HEK293 (cell line): ENCODE results near the gene UBAP2L.
A peak's percentile ranks its signal among the peaks of the same experiment; 100 is the strongest.

Experiments used
- EGR2 ChIP-seq: fragments of 450-650 bp; formaldehyde crosslinking; IDR thresholded peaks from 2 replicates; pipeline ENCODE4 v1.5.1; 2016; ENCODE audit warnings: low read depth, missing biosample characterization, missing genetic modification characterization
- GLIS1 ChIP-seq: fragments of 450-650 bp; formaldehyde crosslinking; IDR thresholded peaks from 2 replicates; pipeline ENCODE4 v1.5.1; 2016; ENCODE audit warnings: missing biosample characterization, missing genetic modification characterization
- OSR2 ChIP-seq: fragments of 450-650 bp; formaldehyde crosslinking; IDR thresholded peaks from 2 replicates; pipeline ENCODE4 v1.5.1; 2016; ENCODE audit warnings: missing biosample characterization, missing genetic modification characterization
- RBAK ChIP-seq: fragments of 450-650 bp; formaldehyde crosslinking; IDR thresholded peaks from 2 replicates; pipeline ENCODE4 v1.5.1; 2016; ENCODE audit warnings: missing biosample characterization, missing genetic modification characterization
- SALL2 ChIP-seq: fragments of 450-650 bp; formaldehyde crosslinking; IDR thresholded peaks from 2 replicates; pipeline ENCODE4 v1.5.0; 2017; ENCODE audit warnings: missing biosample characterization, mild to moderate bottlenecking, missing genetic modification characterization, borderline replicate concordance
- TCF7L2 ChIP-seq: IDR thresholded peaks from 2 replicates; pipeline ENCODE4 v1.6.1; 2011; ENCODE audit warnings: low read depth, mild to moderate bottlenecking, inconsistent platforms, low read length, moderate library complexity, borderline replicate concordance
- YY2 ChIP-seq: fragments of 450-650 bp; formaldehyde crosslinking; IDR thresholded peaks from 2 replicates; pipeline ENCODE4 v1.5.1; 2016; ENCODE audit warnings: missing biosample characterization, missing genetic modification characterization
- ZNF10 ChIP-seq: fragments of 450-650 bp; formaldehyde crosslinking; IDR thresholded peaks from 2 replicates; pipeline ENCODE4 v1.5.1; 2017; ENCODE audit warnings: missing biosample characterization, missing genetic modification characterization
- ZNF146 ChIP-seq: fragments of 450-650 bp; formaldehyde crosslinking; IDR thresholded peaks from 2 replicates; pipeline ENCODE4 v1.5.1; 2016; ENCODE audit warnings: missing biosample characterization, missing genetic modification characterization
- ZNF19 ChIP-seq: fragments of 450-650 bp; formaldehyde crosslinking; IDR thresholded peaks from 2 replicates; pipeline ENCODE4; 2016; ENCODE audit warnings: missing biosample characterization, missing genetic modification characterization, low read depth
- ZNF221 ChIP-seq: fragments of 450-650 bp; formaldehyde crosslinking; IDR thresholded peaks from 2 replicates; pipeline ENCODE4 v1.5.1; 2017; ENCODE audit warnings: missing biosample characterization, missing genetic modification characterization, borderline replicate concordance
- ZNF302 ChIP-seq: fragments of 450-650 bp; formaldehyde crosslinking; IDR thresholded peaks from 2 replicates; pipeline ENCODE4 v1.5.1; 2016; ENCODE audit warnings: missing biosample characterization, missing genetic modification characterization, low read depth
- ZNF335 ChIP-seq: fragments of 450-650 bp; formaldehyde crosslinking; conservative IDR thresholded peaks from 2 replicates; pipeline ENCODE4 v1.5.1; 2016; ENCODE audit warnings: missing biosample characterization, missing genetic modification characterization
- ZNF394 ChIP-seq: fragments of 450-650 bp; formaldehyde crosslinking; IDR thresholded peaks from 2 replicates; pipeline ENCODE4 v1.5.1; 2016; ENCODE audit warnings: missing biosample characterization, missing genetic modification characterization, mild to moderate bottlenecking, moderate library complexity, borderline replicate concordance
- ZNF473 ChIP-seq: fragments of 450-650 bp; formaldehyde crosslinking; IDR thresholded peaks from 2 replicates; pipeline ENCODE4 v1.5.1; 2017; ENCODE audit warnings: missing biosample characterization, missing genetic modification characterization
- ZNF530 ChIP-seq: fragments of 450-650 bp; formaldehyde crosslinking; IDR thresholded peaks from 2 replicates; pipeline ENCODE4 v1.5.1; 2016; ENCODE audit warnings: low read depth, missing biosample characterization, missing genetic modification characterization
- ZNF544 ChIP-seq: fragments of 450-650 bp; formaldehyde crosslinking; IDR thresholded peaks from 2 replicates; pipeline ENCODE4 v1.5.0; 2017; ENCODE audit warnings: missing biosample characterization, missing genetic modification characterization
- ZNF548 ChIP-seq: fragments of 450-650 bp; formaldehyde crosslinking; IDR thresholded peaks from 2 replicates; pipeline ENCODE4 v1.5.1; 2016; ENCODE audit warnings: missing biosample characterization, missing genetic modification characterization
- ZNF560 ChIP-seq: fragments of 450-650 bp; formaldehyde crosslinking; IDR thresholded peaks from 2 replicates; pipeline ENCODE4 v1.5.1; 2017; ENCODE audit warnings: missing biosample characterization, missing genetic modification characterization, borderline replicate concordance
- ZNF596 ChIP-seq: fragments of 450-650 bp; IDR thresholded peaks from 2 replicates; pipeline ENCODE4 v1.5.0; 2018; ENCODE audit warnings: missing biosample characterization, mild to moderate bottlenecking, missing genetic modification characterization, moderate library complexity
- ZNF624 ChIP-seq: fragments of 450-650 bp; formaldehyde crosslinking; IDR thresholded peaks from 2 replicates; pipeline ENCODE4 v1.5.1; 2017; ENCODE audit warnings: missing biosample characterization, missing genetic modification characterization
- ZNF654 ChIP-seq: fragments of 450-650 bp; formaldehyde crosslinking; IDR thresholded peaks from 2 replicates; pipeline ENCODE4 v1.5.1; 2016; ENCODE audit warnings: low read depth, missing biosample characterization, missing genetic modification characterization
- ZNF664 ChIP-seq: fragments of 450-650 bp; formaldehyde crosslinking; IDR thresholded peaks from 2 replicates; pipeline ENCODE4 v1.5.1; 2016; ENCODE audit warnings: missing biosample characterization, missing genetic modification characterization
- ZNF768 ChIP-seq: fragments of 450-650 bp; formaldehyde crosslinking; IDR thresholded peaks from 2 replicates; pipeline ENCODE4 v1.5.1; 2018; ENCODE audit warnings: missing biosample characterization, mild to moderate bottlenecking, missing genetic modification characterization
- ZNF777 ChIP-seq: fragments of 450-650 bp; formaldehyde crosslinking; IDR thresholded peaks from 2 replicates; pipeline ENCODE4 v1.5.1; 2017; ENCODE audit warnings: missing biosample characterization, missing genetic modification characterization, borderline replicate concordance
- ZNF785 ChIP-seq: fragments of 450-650 bp; formaldehyde crosslinking; IDR thresholded peaks from 2 replicates; pipeline ENCODE4 v1.5.1; 2016; ENCODE audit warnings: missing biosample characterization, missing genetic modification characterization
- ZSCAN23 ChIP-seq: fragments of 450-650 bp; formaldehyde crosslinking; IDR thresholded peaks from 2 replicates; pipeline ENCODE4 v1.5.1; 2016; ENCODE audit warnings: missing biosample characterization, missing genetic modification characterization
- ZSCAN30 ChIP-seq: fragments of 450-650 bp; IDR thresholded peaks from 2 replicates; pipeline ENCODE4 v1.5.1; 2018; ENCODE audit warnings: missing biosample characterization, mild to moderate bottlenecking, missing genetic modification characterization, moderate library complexity
- TF ChIP-seq, protein P1 (sequence below): fragments of 450-650 bp; formaldehyde crosslinking; IDR thresholded peaks from 2 replicates; pipeline ENCODE4 v1.5.1; 2017; ENCODE audit warnings: missing biosample characterization, missing genetic modification characterization
- TF ChIP-seq, protein P2 (sequence below): fragments of 450-650 bp; IDR thresholded peaks from 2 replicates; pipeline ENCODE4 v1.5.1; 2018; ENCODE audit warnings: missing biosample characterization, missing genetic modification characterization
- TF ChIP-seq, protein P3 (sequence below): fragments of 450-650 bp; formaldehyde crosslinking; IDR thresholded peaks from 2 replicates; pipeline ENCODE4 v1.5.1; 2017; ENCODE audit warnings: missing biosample characterization, missing genetic modification characterization
- TF ChIP-seq, protein P4 (sequence below): fragments of 450-650 bp; formaldehyde crosslinking; IDR thresholded peaks from 2 replicates; pipeline ENCODE4 v1.5.1; 2016; ENCODE audit warnings: missing biosample characterization, missing genetic modification characterization

UBAP2L gene

DNA sequence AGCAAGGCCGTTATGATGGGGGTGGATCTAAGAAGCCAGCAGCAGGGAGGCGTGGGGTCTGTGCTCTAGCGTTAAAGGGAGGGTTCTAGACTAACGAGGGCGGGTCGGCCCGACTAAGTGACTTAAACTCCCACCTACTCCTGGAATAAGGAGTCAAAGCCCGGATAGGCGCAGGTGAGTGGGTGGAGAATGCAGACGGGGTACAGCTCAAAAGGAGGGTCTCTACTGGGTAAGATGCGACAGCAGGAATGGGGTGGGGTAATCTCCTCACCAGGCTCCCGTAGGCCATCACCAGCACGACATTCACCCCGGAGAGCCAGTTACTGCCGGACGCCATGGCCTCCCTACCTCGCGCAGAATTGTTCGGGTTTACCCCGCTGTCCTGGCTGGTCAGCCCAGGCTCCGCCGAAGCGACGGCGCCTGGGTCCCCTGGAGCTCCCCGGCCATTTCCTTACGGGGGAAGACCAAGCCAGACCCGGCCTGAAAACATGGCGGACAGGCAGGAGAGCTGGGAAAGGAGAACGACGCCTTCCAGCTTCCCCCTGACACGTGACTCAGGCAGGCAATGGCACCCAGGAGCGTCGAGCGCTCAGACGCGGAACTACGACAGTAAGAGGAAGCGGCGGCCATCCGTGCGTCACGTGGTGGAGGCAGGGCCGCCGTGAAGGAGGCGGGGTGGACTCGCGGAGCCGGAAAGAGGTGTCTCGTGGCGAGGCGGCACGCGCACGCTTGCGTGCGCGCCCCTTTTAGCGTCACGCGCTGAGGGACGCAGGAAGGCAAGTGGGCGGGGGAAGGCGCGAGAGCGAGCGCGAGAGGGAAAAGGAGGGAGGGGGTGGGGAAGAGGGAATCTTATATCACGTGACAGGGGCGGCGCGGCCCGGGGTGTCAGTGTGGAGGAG is at the start of gene UBAP2L (continued):
- TF ChIP-seq YY2 (peak; percentile 95), TCF7L2 (no peak), ZSCAN23 (peak; percentile 12; the same call in 1 of the 2 replicates), ZNF664 (tag by site-specific recombination) (no peak), ZSCAN30 (0 out of 2 replicates have a peak, but pooled peaks have one; percentile 28), EGR2 (tag by site-specific recombination) (peak; percentile 77), ZNF335 (tag by site-specific recombination) (peak; percentile 87), ZNF302 (tag by site-specific recombination) (no peak), ZNF596 (tag by site-specific recombination) (no peak), ZNF530 (tag by site-specific recombination) (no peak), SALL2 (tag by site-specific recombination) (no peak), OSR2 (tag by site-specific recombination) (no peak), ZNF544 (tag by site-specific recombination) (no peak), ZNF654 (tag by site-specific recombination) (no peak), ZNF777 (no peak), ZNF221 (tag by site-specific recombination) (no peak), ZNF548 (no peak), ZNF394 (tag by site-specific recombination) (peak; percentile 73; the same call in 1 of the 2 replicates), GLIS1 (tag by site-specific recombination) (peak; percentile 61), ZNF146 (tag by site-specific recombination) (no peak), ZNF624 (tag by site-specific recombination) (no peak), ZNF560 (no peak), ZNF768 (no peak), RBAK (tag by site-specific recombination) (no peak), ZNF785 (tag by site-specific recombination) (no peak), ZNF19 (tag by site-specific recombination) (no peak), ZNF10 (tag by site-specific recombination) (no peak), ZNF473 (tag by site-specific recombination) (no peak)
- TF ChIP-seq, protein P1, sequence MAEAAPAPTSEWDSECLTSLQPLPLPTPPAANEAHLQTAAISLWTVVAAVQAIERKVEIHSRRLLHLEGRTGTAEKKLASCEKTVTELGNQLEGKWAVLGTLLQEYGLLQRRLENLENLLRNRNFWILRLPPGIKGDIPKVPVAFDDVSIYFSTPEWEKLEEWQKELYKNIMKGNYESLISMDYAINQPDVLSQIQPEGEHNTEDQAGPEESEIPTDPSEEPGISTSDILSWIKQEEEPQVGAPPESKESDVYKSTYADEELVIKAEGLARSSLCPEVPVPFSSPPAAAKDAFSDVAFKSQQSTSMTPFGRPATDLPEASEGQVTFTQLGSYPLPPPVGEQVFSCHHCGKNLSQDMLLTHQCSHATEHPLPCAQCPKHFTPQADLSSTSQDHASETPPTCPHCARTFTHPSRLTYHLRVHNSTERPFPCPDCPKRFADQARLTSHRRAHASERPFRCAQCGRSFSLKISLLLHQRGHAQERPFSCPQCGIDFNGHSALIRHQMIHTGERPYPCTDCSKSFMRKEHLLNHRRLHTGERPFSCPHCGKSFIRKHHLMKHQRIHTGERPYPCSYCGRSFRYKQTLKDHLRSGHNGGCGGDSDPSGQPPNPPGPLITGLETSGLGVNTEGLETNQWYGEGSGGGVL (tag by site-specific recombination), result peak; percentile 91
- TF ChIP-seq, protein P2, sequence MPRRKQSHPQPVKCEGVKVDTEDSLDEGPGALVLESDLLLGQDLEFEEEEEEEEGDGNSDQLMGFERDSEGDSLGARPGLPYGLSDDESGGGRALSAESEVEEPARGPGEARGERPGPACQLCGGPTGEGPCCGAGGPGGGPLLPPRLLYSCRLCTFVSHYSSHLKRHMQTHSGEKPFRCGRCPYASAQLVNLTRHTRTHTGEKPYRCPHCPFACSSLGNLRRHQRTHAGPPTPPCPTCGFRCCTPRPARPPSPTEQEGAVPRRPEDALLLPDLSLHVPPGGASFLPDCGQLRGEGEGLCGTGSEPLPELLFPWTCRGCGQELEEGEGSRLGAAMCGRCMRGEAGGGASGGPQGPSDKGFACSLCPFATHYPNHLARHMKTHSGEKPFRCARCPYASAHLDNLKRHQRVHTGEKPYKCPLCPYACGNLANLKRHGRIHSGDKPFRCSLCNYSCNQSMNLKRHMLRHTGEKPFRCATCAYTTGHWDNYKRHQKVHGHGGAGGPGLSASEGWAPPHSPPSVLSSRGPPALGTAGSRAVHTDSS (tag by site-specific recombination), result no peak
- TF ChIP-seq, protein P3, sequence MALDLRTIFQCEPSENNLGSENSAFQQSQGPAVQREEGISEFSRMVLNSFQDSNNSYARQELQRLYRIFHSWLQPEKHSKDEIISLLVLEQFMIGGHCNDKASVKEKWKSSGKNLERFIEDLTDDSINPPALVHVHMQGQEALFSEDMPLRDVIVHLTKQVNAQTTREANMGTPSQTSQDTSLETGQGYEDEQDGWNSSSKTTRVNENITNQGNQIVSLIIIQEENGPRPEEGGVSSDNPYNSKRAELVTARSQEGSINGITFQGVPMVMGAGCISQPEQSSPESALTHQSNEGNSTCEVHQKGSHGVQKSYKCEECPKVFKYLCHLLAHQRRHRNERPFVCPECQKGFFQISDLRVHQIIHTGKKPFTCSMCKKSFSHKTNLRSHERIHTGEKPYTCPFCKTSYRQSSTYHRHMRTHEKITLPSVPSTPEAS, result 0 out of 2 replicates have a peak, but pooled peaks have one; percentile 11
- TF ChIP-seq, protein P4, sequence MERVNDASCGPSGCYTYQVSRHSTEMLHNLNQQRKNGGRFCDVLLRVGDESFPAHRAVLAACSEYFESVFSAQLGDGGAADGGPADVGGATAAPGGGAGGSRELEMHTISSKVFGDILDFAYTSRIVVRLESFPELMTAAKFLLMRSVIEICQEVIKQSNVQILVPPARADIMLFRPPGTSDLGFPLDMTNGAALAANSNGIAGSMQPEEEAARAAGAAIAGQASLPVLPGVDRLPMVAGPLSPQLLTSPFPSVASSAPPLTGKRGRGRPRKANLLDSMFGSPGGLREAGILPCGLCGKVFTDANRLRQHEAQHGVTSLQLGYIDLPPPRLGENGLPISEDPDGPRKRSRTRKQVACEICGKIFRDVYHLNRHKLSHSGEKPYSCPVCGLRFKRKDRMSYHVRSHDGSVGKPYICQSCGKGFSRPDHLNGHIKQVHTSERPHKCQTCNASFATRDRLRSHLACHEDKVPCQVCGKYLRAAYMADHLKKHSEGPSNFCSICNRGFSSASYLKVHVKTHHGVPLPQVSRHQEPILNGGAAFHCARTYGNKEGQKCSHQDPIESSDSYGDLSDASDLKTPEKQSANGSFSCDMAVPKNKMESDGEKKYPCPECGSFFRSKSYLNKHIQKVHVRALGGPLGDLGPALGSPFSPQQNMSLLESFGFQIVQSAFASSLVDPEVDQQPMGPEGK (tag by site-specific recombination), result peak; percentile 10
